HEK293 (cell line): ENCODE results near the gene TVP23C.

Experiments used
- FEZF1 ChIP-seq: fragments of 450-650 bp; formaldehyde crosslinking; IDR thresholded peaks from 2 replicates; pipeline ENCODE4 v1.5.1; 2016; ENCODE audit warnings: missing biosample characterization, missing genetic modification characterization
- GLIS1 ChIP-seq: fragments of 450-650 bp; formaldehyde crosslinking; IDR thresholded peaks from 2 replicates; pipeline ENCODE4 v1.5.1; 2016; ENCODE audit warnings: missing biosample characterization, missing genetic modification characterization
- REST ChIP-seq: fragments of 450-650 bp; formaldehyde crosslinking; IDR thresholded peaks from 2 replicates; pipeline ENCODE4 v1.5.1; 2016; ENCODE audit warnings: missing biosample characterization, missing genetic modification characterization
- SP2 ChIP-seq: fragments of 450-650 bp; formaldehyde crosslinking; IDR thresholded peaks from 2 replicates; pipeline ENCODE4 v1.5.1; 2016; ENCODE audit warnings: missing biosample characterization, missing genetic modification characterization
- TCF7L2 ChIP-seq: IDR thresholded peaks from 2 replicates; pipeline ENCODE4 v1.6.1; 2011; ENCODE audit warnings: low read depth, mild to moderate bottlenecking, inconsistent platforms, low read length, moderate library complexity, borderline replicate concordance
- ZBTB49 ChIP-seq: fragments of 450-650 bp; formaldehyde crosslinking; IDR thresholded peaks from 2 replicates; pipeline ENCODE4 v1.5.1; 2016; ENCODE audit warnings: missing biosample characterization, missing genetic modification characterization, low read depth
- ZFP41 ChIP-seq: fragments of 450-650 bp; formaldehyde crosslinking; IDR thresholded peaks from 2 replicates; pipeline ENCODE4 v1.5.1; 2016; ENCODE audit warnings: missing biosample characterization, missing genetic modification characterization, borderline replicate concordance
- ZNF214 ChIP-seq: fragments of 450-650 bp; formaldehyde crosslinking; IDR thresholded peaks from 2 replicates; pipeline ENCODE4 v1.5.1; 2017; ENCODE audit warnings: missing biosample characterization, mild to moderate bottlenecking, missing genetic modification characterization, borderline replicate concordance
- ZNF221 ChIP-seq: fragments of 450-650 bp; formaldehyde crosslinking; IDR thresholded peaks from 2 replicates; pipeline ENCODE4 v1.5.1; 2017; ENCODE audit warnings: missing biosample characterization, missing genetic modification characterization, borderline replicate concordance
- ZNF548 ChIP-seq: fragments of 450-650 bp; formaldehyde crosslinking; IDR thresholded peaks from 2 replicates; pipeline ENCODE4 v1.5.1; 2016; ENCODE audit warnings: missing biosample characterization, missing genetic modification characterization
- TF ChIP-seq, protein P1 (sequence below): fragments of 450-650 bp; formaldehyde crosslinking; IDR thresholded peaks from 2 replicates; pipeline ENCODE4 v1.5.1; 2016; ENCODE audit warnings: missing biosample characterization, missing genetic modification characterization
- TF ChIP-seq, protein P2 (sequence below): fragments of 450-650 bp; formaldehyde crosslinking; IDR thresholded peaks from 2 replicates; pipeline ENCODE4 v1.5.1; 2016; ENCODE audit warnings: missing biosample characterization, missing genetic modification characterization

DNA sequence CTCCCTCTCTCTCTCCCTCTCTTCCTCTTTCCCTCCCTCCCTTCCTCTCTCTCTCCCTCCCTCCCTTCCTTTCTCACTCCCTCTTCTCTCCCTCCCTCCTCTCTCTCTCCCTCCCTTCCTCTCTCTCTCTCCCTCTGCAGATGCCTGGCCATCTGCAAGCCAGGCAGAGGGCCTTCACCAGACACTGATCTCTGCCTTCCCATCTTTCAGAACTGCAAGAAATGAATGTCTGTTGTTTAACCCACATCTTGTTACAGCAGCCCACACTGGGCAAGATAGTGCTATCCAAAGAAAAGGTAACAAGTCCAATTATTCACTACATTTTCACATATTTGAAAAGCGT is 69.6 kb downstream of the TVP23C start:
- TF ChIP-seq SP2 (tag by site-specific recombination) (no peak), TCF7L2 (no peak), ZNF548 (tag by site-specific recombination) (no peak), ZBTB49 (tag by site-specific recombination) (no peak), ZNF221 (tag by site-specific recombination) (no peak), GLIS1 (no peak), FEZF1 (tag by site-specific recombination) (no peak), ZNF214 (tag by site-specific recombination) (no peak), REST (no peak), ZFP41 (tag by site-specific recombination) (no peak)
- TF ChIP-seq, protein P1, sequence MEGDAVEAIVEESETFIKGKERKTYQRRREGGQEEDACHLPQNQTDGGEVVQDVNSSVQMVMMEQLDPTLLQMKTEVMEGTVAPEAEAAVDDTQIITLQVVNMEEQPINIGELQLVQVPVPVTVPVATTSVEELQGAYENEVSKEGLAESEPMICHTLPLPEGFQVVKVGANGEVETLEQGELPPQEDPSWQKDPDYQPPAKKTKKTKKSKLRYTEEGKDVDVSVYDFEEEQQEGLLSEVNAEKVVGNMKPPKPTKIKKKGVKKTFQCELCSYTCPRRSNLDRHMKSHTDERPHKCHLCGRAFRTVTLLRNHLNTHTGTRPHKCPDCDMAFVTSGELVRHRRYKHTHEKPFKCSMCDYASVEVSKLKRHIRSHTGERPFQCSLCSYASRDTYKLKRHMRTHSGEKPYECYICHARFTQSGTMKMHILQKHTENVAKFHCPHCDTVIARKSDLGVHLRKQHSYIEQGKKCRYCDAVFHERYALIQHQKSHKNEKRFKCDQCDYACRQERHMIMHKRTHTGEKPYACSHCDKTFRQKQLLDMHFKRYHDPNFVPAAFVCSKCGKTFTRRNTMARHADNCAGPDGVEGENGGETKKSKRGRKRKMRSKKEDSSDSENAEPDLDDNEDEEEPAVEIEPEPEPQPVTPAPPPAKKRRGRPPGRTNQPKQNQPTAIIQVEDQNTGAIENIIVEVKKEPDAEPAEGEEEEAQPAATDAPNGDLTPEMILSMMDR (tag by site-specific recombination) = no peak
- TF ChIP-seq, protein P2, sequence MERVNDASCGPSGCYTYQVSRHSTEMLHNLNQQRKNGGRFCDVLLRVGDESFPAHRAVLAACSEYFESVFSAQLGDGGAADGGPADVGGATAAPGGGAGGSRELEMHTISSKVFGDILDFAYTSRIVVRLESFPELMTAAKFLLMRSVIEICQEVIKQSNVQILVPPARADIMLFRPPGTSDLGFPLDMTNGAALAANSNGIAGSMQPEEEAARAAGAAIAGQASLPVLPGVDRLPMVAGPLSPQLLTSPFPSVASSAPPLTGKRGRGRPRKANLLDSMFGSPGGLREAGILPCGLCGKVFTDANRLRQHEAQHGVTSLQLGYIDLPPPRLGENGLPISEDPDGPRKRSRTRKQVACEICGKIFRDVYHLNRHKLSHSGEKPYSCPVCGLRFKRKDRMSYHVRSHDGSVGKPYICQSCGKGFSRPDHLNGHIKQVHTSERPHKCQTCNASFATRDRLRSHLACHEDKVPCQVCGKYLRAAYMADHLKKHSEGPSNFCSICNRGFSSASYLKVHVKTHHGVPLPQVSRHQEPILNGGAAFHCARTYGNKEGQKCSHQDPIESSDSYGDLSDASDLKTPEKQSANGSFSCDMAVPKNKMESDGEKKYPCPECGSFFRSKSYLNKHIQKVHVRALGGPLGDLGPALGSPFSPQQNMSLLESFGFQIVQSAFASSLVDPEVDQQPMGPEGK (tag by site-specific recombination) = no peak
